ENCODE results near the gene ULK2.

ULK2 gene

DNA sequence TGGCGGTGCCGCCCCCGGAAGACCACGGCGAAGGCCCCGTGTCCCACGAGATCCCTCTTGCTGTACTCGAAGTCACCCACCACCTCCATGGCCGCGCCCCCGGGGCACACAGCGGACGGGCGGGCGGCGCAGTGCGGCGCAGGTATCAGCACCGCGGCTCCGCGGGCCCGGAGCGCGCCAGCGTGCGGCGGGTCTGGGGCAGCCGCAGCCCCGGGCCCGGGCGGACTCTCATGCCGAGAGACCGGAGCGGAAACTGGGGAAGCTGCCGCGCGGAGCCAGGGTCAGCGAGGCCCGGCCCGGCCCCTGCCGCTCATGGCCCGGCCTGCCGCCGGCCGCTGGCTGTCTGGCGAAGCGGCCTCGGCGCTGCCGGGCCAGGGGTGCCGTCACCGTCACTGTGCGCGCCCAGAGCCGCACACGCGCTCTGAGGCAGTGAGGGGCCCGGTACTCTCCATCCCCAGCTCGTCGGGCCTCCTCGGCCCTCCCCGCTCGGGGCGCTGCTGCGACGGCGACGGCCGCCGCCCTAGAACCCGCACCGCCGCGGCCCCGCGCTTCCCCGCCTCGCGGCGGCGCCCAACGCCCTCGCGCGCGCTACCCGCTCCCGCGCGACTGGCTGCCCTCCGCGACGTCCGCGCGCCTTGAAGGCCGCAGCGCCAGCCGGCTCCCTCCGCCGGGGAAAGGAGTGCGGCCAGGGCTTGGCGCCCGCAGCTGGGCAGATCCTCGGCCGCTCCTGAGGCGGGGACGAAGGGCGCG lies at the start of gene ULK2:
Gene ULK2 (minus strand): TSS at position 608 of the 750 bp plus-strand sequence. CDS start 519 bp downstream, at position 89.
- Histone ChIP-seq H3K9ac (ENCODE audit: low read length) (peak within 1 kb of the TSS; percentile 79), H3K27me3 (ENCODE audit: control insufficient read depth, insufficient read depth, low read length) (peaks cover 13% of the 10 kb centered on the region), H3K27ac (ENCODE audit: low read depth, low read length) (no peak within 1 kb of the TSS), H3K9me3 (ENCODE audit: control insufficient read depth, insufficient read depth, low read depth, low read length) (no peaks in the 10 kb centered on the region), H3K4me1 (ENCODE audit: control insufficient read depth, insufficient read depth, low read length) (peaks cover 3% of the 10 kb centered on the region; the same call in 1 of the 2 replicates), H3K4me3 (ENCODE audit: low read depth, low read length) (peak within 1 kb of the TSS; percentile 77), H3K36me3 (ENCODE audit: control insufficient read depth, insufficient read depth, low read length) (no peaks in the 10 kb centered on the region)

DNA sequence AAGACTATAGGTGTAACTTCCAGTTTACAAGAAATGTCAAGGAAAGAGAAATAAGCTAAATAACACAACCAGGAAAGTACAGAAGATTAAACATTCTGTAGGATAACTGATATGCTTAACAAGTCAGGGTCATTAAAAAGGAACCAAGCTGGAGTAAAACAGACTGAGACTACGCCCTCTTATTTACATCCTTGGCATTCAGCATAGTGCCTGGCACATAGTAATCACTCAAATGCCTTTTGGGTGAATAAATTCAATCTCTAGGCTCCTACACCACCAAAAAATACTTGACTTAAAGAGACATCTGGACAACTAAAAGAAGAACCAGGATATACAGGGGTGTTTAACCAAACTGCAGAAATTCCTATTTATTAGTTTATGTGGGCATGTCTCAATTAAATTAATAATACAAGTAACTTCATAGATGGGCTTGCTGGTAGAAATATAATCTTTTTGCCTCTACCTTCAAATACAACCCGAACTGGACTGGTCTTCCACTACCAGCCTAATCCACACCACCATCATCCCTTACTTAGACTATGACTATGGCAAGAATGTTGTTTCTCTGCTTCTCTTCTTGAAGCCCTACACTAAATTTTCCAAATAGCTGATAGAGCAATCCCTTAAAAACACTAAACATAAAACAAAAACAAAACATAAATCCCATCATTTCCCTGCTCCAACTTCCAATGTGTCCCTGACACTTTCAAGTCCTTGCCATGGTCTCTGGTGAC lies 47.7 kb upstream of the ULK2 start:
- H3K9me3 ChIP-seq (ENCODE audit: control insufficient read depth, insufficient read depth, low read depth, low read length) = no peaks in the 10 kb centered on the region
- no peak overlapping the region for H3K9ac ChIP-seq (ENCODE audit: low read length)
- H3K36me3 ChIP-seq (ENCODE audit: control insufficient read depth, insufficient read depth, low read length) = peaks cover 61% of the 10 kb centered on the region
- H3K4me3 ChIP-seq (ENCODE audit: low read depth, low read length) = no peak overlapping the region
- no peak overlapping the region for H3K27ac ChIP-seq (ENCODE audit: low read depth, low read length)
- no peaks in the 10 kb centered on the region for H3K27me3 ChIP-seq (ENCODE audit: control insufficient read depth, insufficient read depth, low read length)
- peaks cover 4% of the 10 kb centered on the region; the same call in 1 of the 2 replicates for H3K4me1 ChIP-seq (ENCODE audit: control insufficient read depth, insufficient read depth, low read length)

DNA sequence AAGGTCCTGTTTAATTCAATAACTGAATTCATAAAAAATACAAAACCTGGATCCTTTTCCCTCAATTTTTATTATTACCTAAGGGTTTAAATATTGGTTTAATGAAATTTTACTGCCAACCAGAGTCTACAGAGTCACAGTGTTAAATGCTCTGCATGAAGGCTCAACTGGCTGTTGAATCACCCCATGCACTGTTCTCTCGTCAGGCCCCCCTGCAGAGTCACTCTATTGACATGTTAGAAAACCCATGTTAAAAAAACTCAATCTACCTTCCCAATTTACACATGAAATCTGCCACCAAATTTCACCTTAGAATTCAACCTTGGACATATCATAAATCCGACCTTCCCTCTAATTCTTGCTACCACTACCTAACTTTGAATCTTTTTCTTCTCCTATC lies 43.3 kb upstream of the ULK2 start:
- Histone ChIP-seq H3K9ac (ENCODE audit: low read length) (no peak overlapping the region), H3K9me3 (ENCODE audit: control insufficient read depth, insufficient read depth, low read depth, low read length) (no peaks in the 10 kb centered on the region), H3K36me3 (ENCODE audit: control insufficient read depth, insufficient read depth, low read length) (peaks cover 69% of the 10 kb centered on the region)

DNA sequence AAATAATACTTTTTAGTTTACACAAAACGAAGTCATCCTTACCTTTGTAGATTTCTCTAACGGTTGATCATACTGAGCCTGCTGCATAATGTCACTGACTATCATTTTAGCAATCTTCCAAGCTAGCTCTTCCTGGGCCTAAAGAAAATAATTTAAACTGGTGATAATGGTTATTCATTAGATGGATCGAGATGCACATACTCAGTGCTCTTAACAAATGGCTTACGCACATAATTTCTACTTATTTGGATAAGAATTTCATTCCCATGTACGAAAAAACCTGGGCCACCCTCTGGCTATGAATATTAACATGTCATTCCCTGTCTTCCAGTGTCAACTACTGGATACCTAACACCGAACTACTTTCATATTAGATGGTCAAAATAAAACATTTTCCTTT lies 41.4 kb upstream of the ULK2 start:
- Histone ChIP-seq H3K36me3 (ENCODE audit: control insufficient read depth, insufficient read depth, low read length) (peaks cover 68% of the 10 kb centered on the region), H3K4me3 (ENCODE audit: low read depth, low read length) (no peak overlapping the region), H3K9ac (ENCODE audit: low read length) (no peak overlapping the region), H3K4me1 (ENCODE audit: control insufficient read depth, insufficient read depth, low read length) (peaks cover 4% of the 10 kb centered on the region; the same call in 1 of the 2 replicates), H3K9me3 (ENCODE audit: control insufficient read depth, insufficient read depth, low read depth, low read length) (no peaks in the 10 kb centered on the region), H3K27ac (ENCODE audit: low read depth, low read length) (no peak overlapping the region), H3K27me3 (ENCODE audit: control insufficient read depth, insufficient read depth, low read length) (no peaks in the 10 kb centered on the region)

More for the DNA sequence above, 43.3 kb upstream of the ULK2 start:
- Histone ChIP-seq H3K4me3 (ENCODE audit: low read depth, low read length) (no peak overlapping the region), H3K4me1 (ENCODE audit: control insufficient read depth, insufficient read depth, low read length) (peaks cover 4% of the 10 kb centered on the region; the same call in 1 of the 2 replicates), H3K27me3 (ENCODE audit: control insufficient read depth, insufficient read depth, low read length) (no peaks in the 10 kb centered on the region), H3K27ac (ENCODE audit: low read depth, low read length) (no peak overlapping the region)

DNA sequence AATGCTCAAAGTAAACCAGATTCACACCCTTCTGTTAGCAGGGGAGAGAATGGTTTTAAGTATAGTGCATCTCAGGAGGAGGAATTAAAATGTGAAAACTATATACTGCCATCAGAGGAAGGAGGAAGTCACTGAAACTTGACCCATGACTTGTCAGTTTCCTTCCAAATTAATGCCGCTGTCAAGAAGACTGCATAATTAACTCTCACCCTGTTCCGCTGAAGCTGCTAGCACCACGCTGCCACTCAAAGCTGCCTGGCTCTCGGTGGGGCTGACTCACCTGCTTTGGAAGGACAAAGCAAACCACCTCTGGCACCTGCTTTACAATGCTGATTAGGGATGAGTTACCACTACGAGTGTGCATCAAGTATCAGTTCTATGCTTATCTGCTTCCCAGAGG lies 37.8 kb upstream of the ULK2 start:
- Histone ChIP-seq H3K4me3 (ENCODE audit: low read depth, low read length) (no peak overlapping the region), H3K9ac (ENCODE audit: low read length) (no peak overlapping the region), H3K27me3 (ENCODE audit: control insufficient read depth, insufficient read depth, low read length) (no peaks in the 10 kb centered on the region), H3K4me1 (ENCODE audit: control insufficient read depth, insufficient read depth, low read length) (no peaks in the 10 kb centered on the region), H3K27ac (ENCODE audit: low read depth, low read length) (no peak overlapping the region), H3K36me3 (ENCODE audit: control insufficient read depth, insufficient read depth, low read length) (peaks cover 82% of the 10 kb centered on the region), H3K9me3 (ENCODE audit: control insufficient read depth, insufficient read depth, low read depth, low read length) (no peaks in the 10 kb centered on the region)

DNA sequence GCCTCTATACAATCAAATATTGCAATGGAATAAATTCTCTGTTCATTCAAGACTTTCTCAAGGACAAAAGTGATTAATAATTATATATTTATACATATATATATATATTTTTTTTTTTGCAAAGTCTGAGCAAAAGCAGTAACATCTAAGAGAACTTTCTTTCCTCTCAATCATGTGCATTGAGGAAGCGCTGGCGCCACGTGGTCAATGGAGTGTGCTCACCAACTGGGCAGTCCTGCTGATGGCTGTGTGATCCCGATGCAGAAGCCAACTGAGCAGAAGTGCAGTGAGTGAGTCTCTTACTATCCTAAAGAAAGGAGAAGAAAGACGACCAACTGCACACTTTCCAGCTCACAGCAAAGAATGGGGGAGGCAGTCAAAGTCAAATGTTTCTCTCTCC lies 37.2 kb upstream of the ULK2 start:
- H3K4me1 ChIP-seq (ENCODE audit: control insufficient read depth, insufficient read depth, low read length) = no peaks in the 10 kb centered on the region
- H3K27me3 ChIP-seq (ENCODE audit: control insufficient read depth, insufficient read depth, low read length) = no peaks in the 10 kb centered on the region
- no peaks in the 10 kb centered on the region for H3K9me3 ChIP-seq (ENCODE audit: control insufficient read depth, insufficient read depth, low read depth, low read length)
- peaks cover 81% of the 10 kb centered on the region for H3K36me3 ChIP-seq (ENCODE audit: control insufficient read depth, insufficient read depth, low read length)
- no peak overlapping the region for H3K27ac ChIP-seq (ENCODE audit: low read depth, low read length)
- H3K4me3 ChIP-seq (ENCODE audit: low read depth, low read length) = no peak overlapping the region
- H3K9ac ChIP-seq (ENCODE audit: low read length) = no peak overlapping the region

DNA sequence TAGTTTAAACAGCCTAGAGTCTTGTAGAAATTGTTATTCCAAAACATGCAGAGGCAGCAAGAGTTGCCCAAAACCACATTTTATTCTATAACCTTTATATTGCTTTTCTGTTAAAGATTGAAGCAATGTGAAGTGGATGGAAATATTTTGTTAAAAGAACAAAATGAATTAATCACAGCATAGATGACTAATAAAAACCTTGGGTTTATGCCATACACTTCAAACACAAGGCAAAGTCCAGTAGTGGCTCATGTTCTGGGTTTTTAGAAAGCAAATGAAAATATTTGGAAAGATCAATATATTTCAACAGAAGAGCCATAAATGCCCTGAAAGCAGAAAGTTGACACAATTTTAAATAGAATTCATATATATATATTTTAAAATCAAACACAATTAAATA lies 36.7 kb upstream of the ULK2 start:
- H3K9me3 ChIP-seq (ENCODE audit: control insufficient read depth, insufficient read depth, low read depth, low read length) = no peaks in the 10 kb centered on the region
- H3K27ac ChIP-seq (ENCODE audit: low read depth, low read length) = no peak overlapping the region
- no peaks in the 10 kb centered on the region for H3K4me1 ChIP-seq (ENCODE audit: control insufficient read depth, insufficient read depth, low read length)
- H3K27me3 ChIP-seq (ENCODE audit: control insufficient read depth, insufficient read depth, low read length) = no peaks in the 10 kb centered on the region
- no peak overlapping the region for H3K9ac ChIP-seq (ENCODE audit: low read length)
- peaks cover 79% of the 10 kb centered on the region for H3K36me3 ChIP-seq (ENCODE audit: control insufficient read depth, insufficient read depth, low read length)
- no peak overlapping the region for H3K4me3 ChIP-seq (ENCODE audit: low read depth, low read length)

DNA sequence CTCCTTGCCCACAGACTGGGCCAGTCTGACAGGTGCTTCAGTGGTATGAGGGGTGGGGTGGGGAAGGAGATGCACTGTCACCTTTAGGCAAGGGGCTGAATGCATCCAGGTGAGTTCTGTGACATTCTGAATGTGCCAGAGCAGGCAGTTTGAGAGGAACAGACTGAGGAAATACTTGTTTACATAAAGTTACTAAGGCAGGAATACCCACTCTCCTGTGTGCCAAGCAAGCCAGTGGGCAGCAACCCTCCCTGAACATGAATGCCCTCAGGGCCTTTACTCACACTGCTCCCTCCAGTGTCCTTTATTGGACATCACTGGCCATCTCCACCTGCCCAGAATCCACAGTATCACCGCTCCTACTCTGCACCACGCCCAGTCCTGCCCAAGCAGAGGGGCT lies 33.1 kb upstream of the ULK2 start:
- H3K4me3 ChIP-seq (ENCODE audit: low read depth, low read length) = no peak overlapping the region
- no peak overlapping the region for H3K27ac ChIP-seq (ENCODE audit: low read depth, low read length)
- H3K27me3 ChIP-seq (ENCODE audit: control insufficient read depth, insufficient read depth, low read length) = no peaks in the 10 kb centered on the region
- H3K36me3 ChIP-seq (ENCODE audit: control insufficient read depth, insufficient read depth, low read length) = peaks cover 46% of the 10 kb centered on the region
- H3K9me3 ChIP-seq (ENCODE audit: control insufficient read depth, insufficient read depth, low read depth, low read length) = no peaks in the 10 kb centered on the region
- no peaks in the 10 kb centered on the region; the same call in 1 of the 2 replicates for H3K4me1 ChIP-seq (ENCODE audit: control insufficient read depth, insufficient read depth, low read length)
- H3K9ac ChIP-seq (ENCODE audit: low read length) = no peak overlapping the region

DNA sequence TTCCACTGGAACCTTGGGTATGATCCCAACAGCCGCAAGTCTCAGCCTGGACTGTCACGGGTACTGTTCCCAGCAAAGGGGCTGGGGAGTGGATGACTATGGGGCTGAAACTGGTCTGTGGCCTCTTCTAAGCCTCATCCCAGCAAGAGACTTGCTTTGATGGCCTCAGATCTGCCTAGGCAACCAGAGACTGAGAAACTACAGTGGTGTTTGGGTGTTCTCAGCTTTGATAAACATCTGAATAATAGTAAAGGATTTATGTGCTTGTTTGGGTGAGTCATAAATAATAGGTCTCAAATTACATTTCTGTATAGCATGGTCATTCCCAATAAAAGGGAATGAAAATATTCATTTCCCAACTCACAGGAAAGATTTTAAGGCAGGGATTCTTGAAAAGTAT lies 30.2 kb upstream of the ULK2 start:
- H3K27ac ChIP-seq (ENCODE audit: low read depth, low read length) = no peak overlapping the region
- no peaks in the 10 kb centered on the region; the same call in 1 of the 2 replicates for H3K4me1 ChIP-seq (ENCODE audit: control insufficient read depth, insufficient read depth, low read length)
- H3K36me3 ChIP-seq (ENCODE audit: control insufficient read depth, insufficient read depth, low read length) = peaks cover 21% of the 10 kb centered on the region
- no peak overlapping the region for H3K9ac ChIP-seq (ENCODE audit: low read length)
- no peaks in the 10 kb centered on the region for H3K27me3 ChIP-seq (ENCODE audit: control insufficient read depth, insufficient read depth, low read length)
- no peaks in the 10 kb centered on the region for H3K9me3 ChIP-seq (ENCODE audit: control insufficient read depth, insufficient read depth, low read depth, low read length)
- H3K4me3 ChIP-seq (ENCODE audit: low read depth, low read length) = no peak overlapping the region

DNA sequence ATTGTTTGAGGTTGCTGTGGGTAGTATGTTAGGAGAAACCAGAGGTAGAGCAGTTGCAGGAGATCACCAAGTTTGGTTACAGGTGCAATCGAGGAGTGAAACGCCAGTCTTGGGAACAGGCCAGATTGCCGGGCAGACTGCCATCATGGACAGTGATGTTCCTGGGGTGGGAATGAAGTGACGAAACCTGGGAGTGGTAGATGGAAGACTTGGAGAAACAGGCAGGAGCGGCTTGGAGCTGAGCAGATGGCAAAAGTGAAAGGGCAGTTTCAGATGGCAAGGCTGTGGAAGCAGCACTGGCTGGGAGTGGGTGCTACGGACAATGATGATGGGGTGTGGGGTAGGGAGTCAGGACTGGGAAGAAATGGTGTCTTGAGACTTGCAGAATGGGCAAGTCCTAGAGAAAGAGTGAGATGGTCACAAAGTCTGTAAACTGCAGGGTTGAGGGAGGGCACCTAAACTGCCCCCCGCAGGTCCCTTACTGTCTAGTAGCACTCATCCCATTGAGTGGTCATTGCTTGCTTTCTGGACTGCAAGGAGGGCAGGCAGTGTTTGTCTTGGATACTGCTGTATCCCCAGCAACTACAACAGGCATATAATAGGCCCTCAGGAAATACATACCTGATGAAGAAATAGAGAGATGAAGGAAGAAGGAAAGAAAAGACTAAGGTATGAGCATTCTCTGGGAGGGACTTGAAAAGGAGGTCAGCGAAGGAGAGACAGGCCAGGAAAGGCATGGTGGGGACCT lies 29.5 kb upstream of the ULK2 start:
- Histone ChIP-seq H3K27me3 (ENCODE audit: control insufficient read depth, insufficient read depth, low read length) (no peaks in the 10 kb centered on the region), H3K36me3 (ENCODE audit: control insufficient read depth, insufficient read depth, low read length) (peaks cover 19% of the 10 kb centered on the region), H3K9ac (ENCODE audit: low read length) (no peak overlapping the region), H3K4me1 (ENCODE audit: control insufficient read depth, insufficient read depth, low read length) (no peaks in the 10 kb centered on the region; the same call in 1 of the 2 replicates), H3K4me3 (ENCODE audit: low read depth, low read length) (no peak overlapping the region), H3K27ac (ENCODE audit: low read depth, low read length) (no peak overlapping the region), H3K9me3 (ENCODE audit: control insufficient read depth, insufficient read depth, low read depth, low read length) (no peaks in the 10 kb centered on the region)

Measured in HUES6 (cell line).